Measurements from ENCODE around the gene SEC11C. TPM values are rescaled to one million over a fixed set of nuclear protein-coding genes. Genes with fewer than 3 reads are reported as not detected.

SEC11C gene
- total RNA-seq, 1 experiment from 2014 or later, result 38.0 TPM

GRCh38 chr18:59139291-59139614 is 431 bp upstream of the SEC11C start:
- Mint-ChIP-seq H3K27ac (peak overlapping the region; percentile 95 to 98 (median 98)), H3K4me3 (peak overlapping the region; percentile 94 to 97), H3K36me3 (ENCODE audit: insufficient read depth in 1 of 3, low read depth in 3 of 3) (no peaks in the 10 kb centered on the region), H3K27me3 (ENCODE audit: low read depth) (peaks cover 15% of the 10 kb centered on the region), H3K4me1 (peaks cover 14 to 18% of the 10 kb centered on the region in 2 experiments), H3K9me3 (no peaks in the 10 kb centered on the region)
- peaks cover 4% of the 10 kb centered on the region; the same call in 1 of the 2 replicates for H3K79me2 ChIP-seq (ENCODE audit: insufficient read depth, low read length)
- TF ChIP-seq CTCF (conservative IDR thresholded peaks at IDR 0.05), result no peak
- H3K23me2 ChIP-seq (ENCODE audit: insufficient read length, low read depth, low read length, poor library complexity, severe bottlenecking), result peaks cover 8% of the 10 kb centered on the region
- H2BK15ac ChIP-seq (ENCODE audit: low read depth, low read length), result no peak overlapping the region
- H3K9me3 ChIP-seq (ENCODE audit: control insufficient read depth, low read depth, low read length), result no peaks in the 10 kb centered on the region
- peak overlapping the region; percentile 51 for H3K4me2 ChIP-seq (ENCODE audit: insufficient read depth, insufficient read length, low read length)
- H3K23ac ChIP-seq (ENCODE audit: insufficient read length, low read depth, low read length), result no peak overlapping the region
- peak overlapping the region; percentile 79 for H2AFZ ChIP-seq (ENCODE audit: low read length)
- no peak overlapping the region for H3K27ac ChIP-seq (ENCODE audit: insufficient read length, low read depth, low read length)
- H4K5ac ChIP-seq (ENCODE audit: insufficient read length, low read depth, low read length), result no peak overlapping the region
- H3K14ac ChIP-seq (ENCODE audit: insufficient read depth, low read length), result peak overlapping the region; percentile 96; the same call in 1 of the 2 replicates
- H3K56ac ChIP-seq (ENCODE audit: insufficient read length, low read depth, low read length), result no peak overlapping the region
- no peaks in the 10 kb centered on the region for H3K27me3 ChIP-seq (ENCODE audit: insufficient read depth, low read length)
- no CpG with 5 or more reads among the region's 15 CpGs for WGBS (ENCODE audit: extremely low coverage, insufficient read length, low lambda C conversion rate)
- DNase-seq, result peak; percentile 91
- no peak overlapping the region for H4K91ac ChIP-seq (ENCODE audit: insufficient read length, low read depth, low read length)
- H4K8ac ChIP-seq (replicated peaks; ENCODE audit: insufficient read length, low read depth, low read length), result no peak overlapping the region
- peak overlapping the region; percentile 92 for H3K9ac ChIP-seq (ENCODE audit: extremely low read depth, insufficient read length, low read length)
- no peaks in the 10 kb centered on the region for H3K4me1 ChIP-seq (ENCODE audit: insufficient read depth, low read length)
- no peak overlapping the region for H2BK12ac ChIP-seq (ENCODE audit: insufficient read length, low read depth, low read length)
- H2BK120ac ChIP-seq (ENCODE audit: low read depth, low read length, poor library complexity, severe bottlenecking), result no peak overlapping the region
- no peak overlapping the region for H2AK5ac ChIP-seq (ENCODE audit: insufficient read length, low read length)
- H3K18ac ChIP-seq (ENCODE audit: insufficient read length, low read depth, low read length), result peak overlapping the region; percentile 97
- no peak overlapping the region for H3T11ph ChIP-seq (ENCODE audit: low read length)
- H2BK5ac ChIP-seq (ENCODE audit: insufficient read length, low read length), result no peak overlapping the region
- H2BK20ac ChIP-seq (ENCODE audit: low read depth, low read length, poor library complexity, severe bottlenecking), result no peak overlapping the region
- no peak overlapping the region for H3K4ac ChIP-seq (ENCODE audit: low read depth, low read length)
- H4K20me1 ChIP-seq (ENCODE audit: control insufficient read depth, insufficient read depth, insufficient read length), result no peaks in the 10 kb centered on the region
- H3K79me1 ChIP-seq (ENCODE audit: insufficient read depth, low read depth, low read length, poor library complexity, severe bottlenecking), result no peaks in the 10 kb centered on the region

Data from H9 (cell line).